Spleen (tissue), 7 donors: ENCODE data around the gene SLAMF9.

Experiments used
- CTCF ChIP-seq, 11 experiments: fragments of 200-600 bp in 7 of 11; fragments of 450-650 bp in 4 of 11; sonication (generic) in 4 of 11; IDR thresholded peaks in 8 of 11; conservative IDR thresholded peaks in 3 of 11; 1 replicate in 7 of 11; 2 replicates in 4 of 11; pipeline versions ENCODE4 v1.4.0 to v1.8.0; 2016 to 2021; ENCODE audit warnings: antibody characterized with exemption in 11 of 11, inconsistent platforms in 4 of 11, mild to moderate bottlenecking in 1 of 11
- POLR2A ChIP-seq, 3 donors: fragments of 450-650 bp; IDR thresholded peaks; one replicate each; pipeline ENCODE4 v1.5.1; 2017; ENCODE audit warnings: antibody characterized with exemption in 3 of 3, mild to moderate bottlenecking in 1 of 3
- POLR2AphosphoS5 ChIP-seq, 3 donors: sonication (generic); formaldehyde crosslinking; IDR thresholded peaks; one replicate each; pipeline ENCODE4 v1.5.1; 2017; ENCODE audit warnings: antibody characterized with exemption in 3 of 3
- donor health status: DM: no; HTN: no; CAD: no; lungs with moderate emphysema.
- donor health status: DM: no; HTN: no; CAD: no.
- donor health status: DM: no; HTN: no; CAD: no.

GRCh38 chr1:159982280-159982679 lies 28.2 kb upstream of the SLAMF9 start:
- TF ChIP-seq CTCF (IDR thresholded peaks at IDR 0.05 in 8 of 11, conservative IDR thresholded peaks at IDR 0.05 in 3 of 11) (no peak), POLR2AphosphoS5 (IDR thresholded peaks at IDR 0.05) (no peak), POLR2A (IDR thresholded peaks at IDR 0.05) (no peak)
